A549 (cell line): Measurements from ENCODE around the gene TUT1. TPM values are rescaled to one million over a fixed set of nuclear protein-coding genes. Genes with fewer than 3 reads are reported as not detected.
A peak's percentile ranks its signal among the peaks of the same experiment; 100 is the strongest.

ENCODE experiments used
- ATAC-seq, 2 experiments: fragments of 200-7000 bp in 1 of 2; fragments of >200 bp in 1 of 2; cut with Nextera tagmentation in 1 of 2; cut with Tn5 transposase in 1 of 2; 3 replicates each; pipeline versions ENCODE4 v1.8.0 to v1.9.1; 2018 to 2020; ENCODE audit warnings: mild to moderate bottlenecking in 1 of 2, moderate library complexity in 1 of 2
- CTCF ChIA-PET: fragments of 300-600 bp; sonication (Branson Sonifier 250); formaldehyde crosslinking; extraction: SDS; loops from one replicate; lab custom pipeline; 2021; ENCODE audit warnings: antibody characterized with exemption, inconsistent platforms; lab: Yijun Ruan, JAX
- POLR2A ChIA-PET: fragments of 350-600 bp; formaldehyde crosslinking; extraction: SDS; loops from one replicate; lab custom pipeline; 2021; ENCODE audit warnings: antibody characterized with exemption, inconsistent platforms; lab: Yijun Ruan, JAX
- DNase-seq, 2 experiments: peaks; one replicate each; pipeline versions ENCODE4 v3.0.0 to v3.0.0-alpha.2; 2011 to 2016; ENCODE audit warnings: low read depth in 1 of 2, low spot score in 1 of 2
- FAIRE-seq: peaks from 2 replicates; lab custom pipeline; 2011; peaks lifted over from hg19 to GRCh38; lab: Jason Lieb, UNC
- H3K27ac ChIP-seq, 2 experiments: fragments of >200 bp; sonication (Bioruptor Twin); formaldehyde crosslinking; 3 replicates each; pipeline ENCODE4 v1.5.1; 2016 to 2017
- H3K4me1 ChIP-seq: fragments of >200 bp; sonication (Bioruptor Twin); formaldehyde crosslinking; 3 replicates; pipeline ENCODE4 v1.6.1; 2016
- H3K4me2 ChIP-seq: fragments of >200 bp; sonication (Bioruptor Twin); formaldehyde crosslinking; 3 replicates; pipeline ENCODE4 v1.6.1; 2016
- H3K4me3 ChIP-seq: fragments of >200 bp; sonication (Bioruptor Twin); formaldehyde crosslinking; 3 replicates; pipeline ENCODE4 v1.5.1; 2016
- H3K9me3 ChIP-seq: fragments of >200 bp; sonication (Bioruptor Twin); formaldehyde crosslinking; 3 replicates; pipeline ENCODE4 v1.6.1; 2016
- BHLHE40 ChIP-seq: IDR thresholded peaks from 2 replicates; pipeline ENCODE4 v1.6.1; 2012; ENCODE audit warnings: low read depth, low read length, inconsistent platforms
- CBX2 ChIP-seq: fragments of 200-600 bp; sonication (generic); IDR thresholded peaks from 2 replicates; pipeline ENCODE4 v1.6.1; 2016; ENCODE audit warnings: low read depth, mild to moderate bottlenecking, borderline replicate concordance
- CBX8 ChIP-seq: fragments of 200-600 bp; sonication (generic); IDR thresholded peaks from 2 replicates; pipeline ENCODE4 v1.6.1; 2016
- EHF ChIP-seq: fragments of 250-450 bp; sonication (Bioruptor Pico); IDR thresholded peaks from 2 replicates; pipeline ENCODE4 v1.5.0; 2020; ENCODE audit warnings: mild to moderate bottlenecking
- ESRRA ChIP-seq: fragments of 150-350 bp; IDR thresholded peaks from 2 replicates; pipeline ENCODE4 v1.6.1; 2014; ENCODE audit warnings: mild to moderate bottlenecking, low read length, borderline replicate concordance
- FOSB ChIP-seq: fragments of 250-450 bp; sonication (Bioruptor Pico); IDR thresholded peaks from 2 replicates; pipeline ENCODE4 v1.5.0; 2020; ENCODE audit warnings: mild to moderate bottlenecking, moderate library complexity
- FOSL2 ChIP-seq, 2 experiments: fragments of 450-650 bp in 1 of 2; fragments of >200 bp in 1 of 2; sonication (Bioruptor Twin) in 1 of 2; formaldehyde crosslinking; IDR thresholded peaks; 2 replicates each; pipeline versions ENCODE4 v1.5.0 to v1.6.1; 2016 to 2020; ENCODE audit warnings: mild to moderate bottlenecking in 1 of 2, moderate library complexity in 1 of 2
- HEYL ChIP-seq: fragments of 250-450 bp; sonication (Bioruptor Pico); IDR thresholded peaks from 2 replicates; pipeline ENCODE4 v1.8.0; 2021; ENCODE audit warnings: mild to moderate bottlenecking, moderate library complexity
- HOXA7 ChIP-seq: fragments of 250-450 bp; sonication (Bioruptor Pico); IDR thresholded peaks from 2 replicates; pipeline ENCODE4 v1.5.0; 2020; ENCODE audit warnings: mild to moderate bottlenecking, moderate library complexity
- JUN ChIP-seq, 2 experiments: fragments of >200 bp; sonication (Bioruptor Twin); formaldehyde crosslinking; IDR thresholded peaks; 2 replicates in 1 of 2; 3 replicates in 1 of 2; pipeline ENCODE4 v1.6.1; 2016 to 2017
- JUNB ChIP-seq: fragments of >200 bp; sonication (Bioruptor Twin); formaldehyde crosslinking; IDR thresholded peaks from 2 replicates; pipeline ENCODE4 v1.6.1; 2016
- MAFK ChIP-seq: fragments of 450-650 bp; IDR thresholded peaks from 2 replicates; pipeline ENCODE4 v1.6.1; 2014; ENCODE audit not compliant: partially characterized antibody
- MYC ChIP-seq: IDR thresholded peaks from 2 replicates; pipeline ENCODE4 v1.6.1; 2012; ENCODE audit warnings: mild to moderate bottlenecking, inconsistent platforms, low read length, improper control_type of control experiment, borderline replicate concordance
- NPAS2 ChIP-seq: fragments of 250-450 bp; sonication (Bioruptor Pico); IDR thresholded peaks from 2 replicates; pipeline ENCODE4 v1.8.0; 2022; ENCODE audit warnings: mild to moderate bottlenecking, moderate library complexity, borderline replicate concordance
- NR3C1 ChIP-seq: fragments of >200 bp; sonication (Bioruptor Twin); formaldehyde crosslinking; IDR thresholded peaks from 3 replicates; pipeline ENCODE4 v1.6.1; 2017
- PHF8 ChIP-seq: fragments of 200-600 bp; sonication (generic); IDR thresholded peaks from 2 replicates; pipeline ENCODE4 v1.6.1; 2016; ENCODE audit warnings: low read depth, mild to moderate bottlenecking, antibody characterized with exemption, moderate library complexity, borderline replicate concordance
- POLR2A ChIP-seq: IDR thresholded peaks from 2 replicates; pipeline ENCODE4 v1.6.1; 2012; ENCODE audit warnings: mild to moderate bottlenecking, low read length
- POLR2AphosphoS2 ChIP-seq: conservative IDR thresholded peaks from 2 replicates; pipeline ENCODE4 v1.6.1; 2012; ENCODE audit warnings: low read length, improper control_type of control experiment, inconsistent platforms
- RAD21 ChIP-seq, 2 experiments: fragments of >200 bp in 1 of 2; sonication (Bioruptor Twin) in 1 of 2; formaldehyde crosslinking in 1 of 2; IDR thresholded peaks in 1 of 2; conservative IDR thresholded peaks in 1 of 2; 2 replicates in 1 of 2; 3 replicates in 1 of 2; pipeline ENCODE4 v1.6.1; 2012 to 2018; ENCODE audit warnings: inconsistent platforms in 1 of 2
- RFX5 ChIP-seq: fragments of 450-650 bp; IDR thresholded peaks from 2 replicates; pipeline ENCODE4 v1.7.1; 2014; ENCODE audit warnings: antibody characterized with exemption, mild to moderate bottlenecking, moderate library complexity
- TP53 ChIP-seq: fragments of 250-450 bp; sonication (Bioruptor Pico); IDR thresholded peaks from 2 replicates; pipeline ENCODE4 v1.5.0; 2021; ENCODE audit warnings: mild to moderate bottlenecking, moderate library complexity
- ZSCAN20 ChIP-seq: fragments of 250-450 bp; sonication (Bioruptor Pico); IDR thresholded peaks from 2 replicates; pipeline ENCODE4 v1.8.0; 2022; ENCODE audit warnings: mild to moderate bottlenecking, moderate library complexity
- WGBS: methylation state at CpG from one replicate; pipeline ENCODE4 v1.1.6; 2017; ENCODE audit errors: missing lambda C conversion rate; 5-methylcytosine and 5-hydroxymethylcytosine counted together
- polyA plus RNA-seq, 4 experiments: library from polyadenylated mRNA; depleted of rRNA in 3 of 4; stranded (reverse); fragments of >200 nt; fragmentation: RNase III in 1 of 4; extraction: RNeasy Plus Mini Kit Qiagen cat#74134 plus additional on column Dnase treatment in 1 of 4; gene quantifications; 2 replicates in 3 of 4; 3 replicates in 1 of 4; pipeline ENCODE4 v1.2.3, GENCODE V29; 2011 to 2017
- TF ChIP-seq, protein P1 (sequence below): fragments of 250-450 bp; sonication (Bioruptor Pico); IDR thresholded peaks from 2 replicates; pipeline ENCODE4 v1.5.0; 2020; ENCODE audit warnings: low read depth, mild to moderate bottlenecking, moderate library complexity
- TF ChIP-seq, protein P2 (sequence below): IDR thresholded peaks from 2 replicates; pipeline ENCODE4 v1.6.1; 2012
- TF ChIP-seq, protein P3 (sequence below): IDR thresholded peaks from 2 replicates; pipeline ENCODE4 v1.6.1; 2012; ENCODE audit warnings: low read depth, borderline replicate concordance
- TF ChIP-seq, protein P4 (sequence below): fragments of 250-450 bp; sonication (Bioruptor Pico); IDR thresholded peaks from 2 replicates; pipeline ENCODE4 v1.5.0; 2021; ENCODE audit warnings: mild to moderate bottlenecking, moderate library complexity, borderline replicate concordance
- TF ChIP-seq, protein P5 (sequence below): fragments of 150-350 bp; IDR thresholded peaks from 2 replicates; pipeline ENCODE4 v1.6.1; 2014; ENCODE audit warnings: low read depth, mild to moderate bottlenecking, low read length

The TUT1 gene
- polyA plus RNA-seq, 2 of the 4 experiments (the other 2 are of a cell fraction) = 11.1 to 15.5 TPM

DNA sequence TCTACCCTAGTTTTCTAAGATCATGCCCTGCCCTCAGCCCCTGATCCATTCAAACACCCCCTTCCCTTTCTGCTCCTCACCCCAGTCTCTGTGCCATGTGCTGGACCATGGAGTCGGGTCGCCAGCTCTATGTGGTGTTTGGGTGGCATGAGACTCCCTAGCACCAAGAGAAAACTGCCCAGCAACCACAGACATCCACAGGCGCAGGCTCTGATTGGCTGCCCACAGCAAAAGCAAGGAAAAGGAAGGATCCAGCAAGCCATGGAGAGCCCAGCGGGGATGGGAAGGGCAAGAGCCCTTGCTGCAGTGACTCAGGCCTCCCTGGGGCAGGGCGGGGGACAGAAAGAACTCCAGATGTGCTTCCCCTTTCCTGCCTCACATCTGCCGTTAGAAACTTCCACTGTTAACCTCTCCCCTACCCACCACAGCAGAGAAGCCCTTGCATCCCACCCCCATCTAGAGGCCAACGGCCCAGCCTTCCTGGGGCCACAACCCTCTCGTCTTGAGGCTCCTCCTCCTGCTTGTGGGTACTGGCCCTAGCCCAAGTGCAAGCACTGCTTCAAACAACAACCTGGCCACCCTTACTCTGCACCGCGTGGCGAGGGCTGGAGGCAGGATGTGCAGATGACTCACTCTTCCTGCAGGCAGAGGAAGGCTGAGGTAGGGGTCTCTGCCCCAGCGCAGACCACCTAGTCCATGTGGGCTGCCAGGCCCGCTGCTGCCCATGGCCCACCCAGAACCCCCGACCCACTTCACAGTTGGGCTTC lies 35.0 kb downstream of the TUT1 start:
- ATAC-seq (peak; percentile 55 to 76), DNase-seq (peak; percentile 95 to 99), FAIRE-seq (no peak)
- Histone ChIP-seq H3K4me3 (peak overlapping the region; percentile 4; the same call in 1 of the 3 replicates), H3K4me1 (peaks cover 96% of the 10 kb centered on the region), H3K27ac (peak overlapping the region; percentile 90 to 94), H3K9me3 (no peaks in the 10 kb centered on the region), H3K4me2 (peak overlapping the region; percentile 86)
- 2% methylated on average over 12 of the region's 14 CpGs for WGBS
- POLR2A ChIA-PET = interaction anchor here (1.1 to 4.1 kb wide), 5 partner anchors 10 to 35 kb away, joined by 3 to 31 read pairs (median 9); partner anchors contain the start of genes AHNAK, EEF1G and TUT1
- CTCF ChIA-PET = interaction anchor here (1.3 to 12.6 kb wide), 7 partner anchors 10 to 163 kb away, joined by 4 to 296 read pairs (median 46); partner anchors contain the start of genes AHNAK and SCGB1A1
- TF ChIP-seq JUNB (peak; percentile 47), MYC (peak; percentile 78; the same call in 1 of the 2 replicates), CBX2 (no peak), BHLHE40 (peak; percentile 36; the same call in 1 of the 2 replicates), RFX5 (peak; percentile 100), HOXA7 (CRISPR knock-in tag) (peak; percentile 42; the same call in 1 of the 2 replicates), POLR2A (no peak), FOSB (no peak), RAD21 (conservative IDR thresholded peaks at IDR 0.05 in 1 of 2, IDR thresholded peaks at IDR 0.05 in 1 of 2) (peak in 1 of 2 experiments; percentile 10; a peak in 1 of 5 replicates), POLR2AphosphoS2 (no peak), TP53 (CRISPR knock-in tag) (0 out of 2 replicates have a peak, but pooled peaks have one; percentile 19), EHF (CRISPR knock-in tag) (no peak), JUN (IDR thresholded peaks at IDR 0.05) (peak; percentile 25 to 70; a peak in 4 of 5 replicates), FOSL2 (IDR thresholded peaks at IDR 0.05) (no peak), FOSL2 (CRISPR knock-in tag; IDR thresholded peaks at IDR 0.05) (peak; percentile 83), CBX8 (no peak)
- TF ChIP-seq, protein P1, sequence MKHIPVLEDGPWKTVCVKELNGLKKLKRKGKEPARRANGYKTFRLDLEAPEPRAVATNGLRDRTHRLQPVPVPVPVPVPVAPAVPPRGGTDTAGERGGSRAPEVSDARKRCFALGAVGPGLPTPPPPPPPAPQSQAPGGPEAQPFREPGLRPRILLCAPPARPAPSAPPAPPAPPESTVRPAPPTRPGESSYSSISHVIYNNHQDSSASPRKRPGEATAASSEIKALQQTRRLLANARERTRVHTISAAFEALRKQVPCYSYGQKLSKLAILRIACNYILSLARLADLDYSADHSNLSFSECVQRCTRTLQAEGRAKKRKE (CRISPR knock-in tag) = peak; percentile 77; the same call in 1 of the 2 replicates
- TF ChIP-seq, protein P2, sequence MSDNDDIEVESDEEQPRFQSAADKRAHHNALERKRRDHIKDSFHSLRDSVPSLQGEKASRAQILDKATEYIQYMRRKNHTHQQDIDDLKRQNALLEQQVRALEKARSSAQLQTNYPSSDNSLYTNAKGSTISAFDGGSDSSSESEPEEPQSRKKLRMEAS = peak; percentile 98
- TF ChIP-seq, protein P3, sequence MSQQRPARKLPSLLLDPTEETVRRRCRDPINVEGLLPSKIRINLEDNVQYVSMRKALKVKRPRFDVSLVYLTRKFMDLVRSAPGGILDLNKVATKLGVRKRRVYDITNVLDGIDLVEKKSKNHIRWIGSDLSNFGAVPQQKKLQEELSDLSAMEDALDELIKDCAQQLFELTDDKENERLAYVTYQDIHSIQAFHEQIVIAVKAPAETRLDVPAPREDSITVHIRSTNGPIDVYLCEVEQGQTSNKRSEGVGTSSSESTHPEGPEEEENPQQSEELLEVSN = peak; percentile 87; the same call in 1 of the 2 replicates

DNA sequence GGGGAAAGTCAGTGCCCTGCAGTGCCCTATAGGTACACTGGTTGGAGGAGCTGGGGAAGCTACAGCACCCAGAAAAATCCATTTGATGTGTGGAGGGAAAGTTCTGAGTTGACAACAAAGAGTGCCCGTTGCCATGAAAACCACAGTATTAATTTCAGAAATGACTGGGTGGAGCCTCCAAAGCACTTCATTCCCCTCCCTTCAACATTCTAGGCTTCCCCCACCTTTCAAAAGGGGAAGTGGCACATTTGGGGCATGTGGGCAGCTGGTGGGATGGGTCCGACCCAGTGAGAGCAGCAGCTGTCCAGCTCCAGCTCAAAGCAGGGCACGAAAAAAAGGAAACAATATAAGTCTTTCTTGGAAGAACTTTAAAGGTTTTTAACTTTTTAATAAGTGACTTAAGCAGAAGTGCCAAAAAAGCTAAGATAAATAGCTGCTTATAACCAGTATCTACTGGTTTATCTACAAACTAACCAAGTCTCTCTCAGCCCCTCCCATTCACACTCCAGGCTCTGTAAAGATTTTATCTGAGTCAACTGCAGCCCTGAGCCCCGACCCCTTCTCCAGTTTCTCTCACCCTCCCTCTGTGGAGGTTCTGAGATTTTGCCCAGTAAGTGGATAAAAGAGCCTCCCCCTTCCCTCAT lies 35.7 kb downstream of the TUT1 start:
- ChIA-PET CTCF (interaction anchor here (0.9 to 12.6 kb wide), 5 partner anchors 10 to 161 kb away, joined by 3 to 296 read pairs (median 46); partner anchors contain the start of genes AHNAK and SCGB1A1), POLR2A (interaction anchor here (1.1 to 4.1 kb wide), 3 partner anchors 9 to 36 kb away, joined by 3 to 31 read pairs (median 9); partner anchors contain the start of genes AHNAK, EEF1G and TUT1)
- DNase-seq (peak in 1 of 2 experiments; percentile 26), ATAC-seq (no peak)
- Histone ChIP-seq H3K4me3 (no peak overlapping the region; the same call in 2 of the 3 replicates), H3K9me3 (no peaks in the 10 kb centered on the region)
- TF ChIP-seq, protein P4, sequence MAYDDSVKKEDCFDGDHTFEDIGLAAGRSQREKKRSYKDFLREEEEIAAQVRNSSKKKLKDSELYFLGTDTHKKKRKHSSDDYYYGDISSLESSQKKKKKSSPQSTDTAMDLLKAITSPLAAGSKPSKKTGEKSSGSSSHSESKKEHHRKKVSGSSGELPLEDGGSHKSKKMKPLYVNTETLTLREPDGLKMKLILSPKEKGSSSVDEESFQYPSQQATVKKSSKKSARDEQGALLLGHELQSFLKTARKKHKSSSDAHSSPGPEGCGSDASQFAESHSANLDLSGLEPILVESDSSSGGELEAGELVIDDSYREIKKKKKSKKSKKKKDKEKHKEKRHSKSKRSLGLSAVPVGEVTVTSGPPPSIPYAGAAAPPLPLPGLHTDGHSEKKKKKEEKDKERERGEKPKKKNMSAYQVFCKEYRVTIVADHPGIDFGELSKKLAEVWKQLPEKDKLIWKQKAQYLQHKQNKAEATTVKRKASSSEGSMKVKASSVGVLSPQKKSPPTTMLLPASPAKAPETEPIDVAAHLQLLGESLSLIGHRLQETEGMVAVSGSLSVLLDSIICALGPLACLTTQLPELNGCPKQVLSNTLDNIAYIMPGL = no peak
- TF ChIP-seq NR3C1 (no peak), FOSL2 (IDR thresholded peaks at IDR 0.05) (no peak), FOSL2 (CRISPR knock-in tag; IDR thresholded peaks at IDR 0.05) (no peak), TP53 (CRISPR knock-in tag) (no peak), FOSB (no peak), MAFK (no peak), PHF8 (no peak), ZSCAN20 (CRISPR knock-in tag) (no peak), NPAS2 (CRISPR knock-in tag) (no peak), HEYL (CRISPR knock-in tag) (no peak), CBX2 (no peak), POLR2A (no peak), ESRRA (no peak), BHLHE40 (no peak)
- TF ChIP-seq, protein P5, sequence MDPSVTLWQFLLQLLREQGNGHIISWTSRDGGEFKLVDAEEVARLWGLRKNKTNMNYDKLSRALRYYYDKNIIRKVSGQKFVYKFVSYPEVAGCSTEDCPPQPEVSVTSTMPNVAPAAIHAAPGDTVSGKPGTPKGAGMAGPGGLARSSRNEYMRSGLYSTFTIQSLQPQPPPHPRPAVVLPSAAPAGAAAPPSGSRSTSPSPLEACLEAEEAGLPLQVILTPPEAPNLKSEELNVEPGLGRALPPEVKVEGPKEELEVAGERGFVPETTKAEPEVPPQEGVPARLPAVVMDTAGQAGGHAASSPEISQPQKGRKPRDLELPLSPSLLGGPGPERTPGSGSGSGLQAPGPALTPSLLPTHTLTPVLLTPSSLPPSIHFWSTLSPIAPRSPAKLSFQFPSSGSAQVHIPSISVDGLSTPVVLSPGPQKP = no peak
- TF ChIP-seq, all 56 proteins: peak for 0
- H3K4me1 ChIP-seq = peaks cover 90% of the 10 kb centered on the region
- H3K4me2 ChIP-seq = peak overlapping the region; percentile 86
- 53% methylated on average over 4 of the region's 4 CpGs for WGBS
- H3K27ac ChIP-seq = peak overlapping the region; percentile 90 to 94
- no peak for FAIRE-seq
